SU-DHL-6 (cell line): ENCODE measurements around the gene DCHS2.

Source experiments
- EZH2phosphoT487 ChIP-seq: fragments of 200-600 bp; sonication (generic), shearing (Covaris generic); conservative IDR thresholded peaks from 2 replicates; pipeline ENCODE4 v1.6.1; 2018; ENCODE audit warnings: mild to moderate bottlenecking, antibody characterized with exemption, low read length, moderate library complexity, mixed read lengths
- TF ChIP-seq, protein P1 (sequence below): fragments of 200-600 bp; sonication (generic); IDR thresholded peaks from one replicate; pipeline ENCODE4 v1.5.1; 2017; ENCODE audit warnings: antibody characterized with exemption, mild to moderate bottlenecking, low read length, moderate library complexity; ENCODE audit not compliant: insufficient read depth, poor library complexity, severe bottlenecking

DNA sequence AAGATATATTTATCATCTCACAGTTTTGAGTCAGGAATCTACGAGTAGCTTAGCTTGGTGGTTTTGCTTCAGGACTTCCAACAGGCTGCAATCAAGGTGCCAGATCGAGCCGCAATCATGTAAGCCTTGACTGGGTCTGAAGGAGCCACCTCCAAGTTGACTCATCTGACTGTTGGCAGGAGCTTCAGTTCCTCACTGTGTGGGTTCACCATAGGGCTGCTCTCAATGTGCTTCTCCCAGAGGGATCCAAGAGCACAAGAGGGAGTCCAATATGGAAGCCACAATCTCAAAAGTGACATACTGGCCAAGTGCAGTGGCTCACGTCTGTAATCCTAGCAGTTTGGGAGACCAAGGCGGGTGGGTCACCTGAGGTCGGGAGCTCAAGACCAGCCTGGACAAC lies 26.5 kb downstream of the DCHS2 start:
- no peak for TF ChIP-seq EZH2phosphoT487
- TF ChIP-seq, protein P1, sequence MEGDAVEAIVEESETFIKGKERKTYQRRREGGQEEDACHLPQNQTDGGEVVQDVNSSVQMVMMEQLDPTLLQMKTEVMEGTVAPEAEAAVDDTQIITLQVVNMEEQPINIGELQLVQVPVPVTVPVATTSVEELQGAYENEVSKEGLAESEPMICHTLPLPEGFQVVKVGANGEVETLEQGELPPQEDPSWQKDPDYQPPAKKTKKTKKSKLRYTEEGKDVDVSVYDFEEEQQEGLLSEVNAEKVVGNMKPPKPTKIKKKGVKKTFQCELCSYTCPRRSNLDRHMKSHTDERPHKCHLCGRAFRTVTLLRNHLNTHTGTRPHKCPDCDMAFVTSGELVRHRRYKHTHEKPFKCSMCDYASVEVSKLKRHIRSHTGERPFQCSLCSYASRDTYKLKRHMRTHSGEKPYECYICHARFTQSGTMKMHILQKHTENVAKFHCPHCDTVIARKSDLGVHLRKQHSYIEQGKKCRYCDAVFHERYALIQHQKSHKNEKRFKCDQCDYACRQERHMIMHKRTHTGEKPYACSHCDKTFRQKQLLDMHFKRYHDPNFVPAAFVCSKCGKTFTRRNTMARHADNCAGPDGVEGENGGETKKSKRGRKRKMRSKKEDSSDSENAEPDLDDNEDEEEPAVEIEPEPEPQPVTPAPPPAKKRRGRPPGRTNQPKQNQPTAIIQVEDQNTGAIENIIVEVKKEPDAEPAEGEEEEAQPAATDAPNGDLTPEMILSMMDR = no peak
